NK-92 (cell line): Measurements from ENCODE around the gene CGN.
"Not testable (repeated sequence)": the region's sequence is repeated elsewhere in the genome, so short reads cannot be mapped to it uniquely, and the experiment has no call there.

Experiments used
- DNase-seq: peaks from one replicate; lab custom pipeline; 2025; ENCODE audit not compliant: unreplicated experiment; lab: John Stamatoyannopoulos, UW

Gene CGN

DNA sequence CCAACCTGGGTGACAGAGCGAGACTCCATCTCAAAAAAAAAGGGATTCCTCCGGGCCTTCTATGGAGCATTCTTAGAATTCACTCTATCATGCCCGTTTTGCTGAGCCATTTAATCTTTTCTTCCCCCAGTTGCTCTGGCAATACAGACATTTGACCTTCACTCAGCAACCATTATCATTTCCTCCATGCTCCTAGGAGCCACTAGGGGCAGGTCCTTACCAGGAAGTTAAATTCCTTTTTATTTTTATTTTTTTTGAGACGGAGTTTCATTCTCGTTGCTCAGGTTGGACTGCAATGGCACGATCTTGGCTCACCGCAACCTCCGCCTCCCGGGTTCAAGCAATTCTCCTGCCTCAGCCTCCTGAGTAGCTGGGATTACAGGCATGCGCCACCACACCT is 9.7 kb upstream of the CGN start:
- DNase-seq: no peak

DNA sequence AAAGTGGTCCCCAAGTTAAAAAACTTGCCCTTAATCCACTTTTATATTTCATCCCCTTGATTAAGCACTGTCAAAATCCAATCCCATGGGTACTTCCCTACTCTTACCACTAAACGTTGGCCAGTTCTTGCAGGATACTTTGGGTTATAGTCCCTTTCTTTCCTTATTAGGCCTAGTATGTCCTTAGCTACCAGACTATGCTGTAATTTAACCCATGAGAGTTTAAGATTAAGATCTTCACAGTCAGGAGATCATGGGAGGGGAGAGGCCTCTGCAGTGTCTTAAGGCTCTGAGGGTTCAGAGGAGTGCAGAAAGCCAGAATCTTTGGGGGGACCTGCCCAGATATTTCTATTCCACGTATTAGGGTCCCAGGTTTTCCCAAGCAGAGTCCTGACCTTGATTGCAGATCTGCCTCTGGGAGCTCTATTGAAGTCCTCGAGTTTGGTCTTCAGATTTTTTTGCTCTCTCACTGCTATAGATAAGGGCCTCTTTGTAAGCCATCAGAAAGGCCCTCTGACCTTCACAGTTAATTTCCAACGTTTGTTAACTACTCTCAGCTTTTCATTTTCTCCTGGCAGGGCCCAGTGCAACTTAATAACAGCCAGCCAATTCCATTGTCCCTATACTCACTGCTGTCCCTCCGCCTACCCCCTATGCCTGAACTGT is 9.0 kb upstream of the CGN start:
- no peak for DNase-seq

DNA sequence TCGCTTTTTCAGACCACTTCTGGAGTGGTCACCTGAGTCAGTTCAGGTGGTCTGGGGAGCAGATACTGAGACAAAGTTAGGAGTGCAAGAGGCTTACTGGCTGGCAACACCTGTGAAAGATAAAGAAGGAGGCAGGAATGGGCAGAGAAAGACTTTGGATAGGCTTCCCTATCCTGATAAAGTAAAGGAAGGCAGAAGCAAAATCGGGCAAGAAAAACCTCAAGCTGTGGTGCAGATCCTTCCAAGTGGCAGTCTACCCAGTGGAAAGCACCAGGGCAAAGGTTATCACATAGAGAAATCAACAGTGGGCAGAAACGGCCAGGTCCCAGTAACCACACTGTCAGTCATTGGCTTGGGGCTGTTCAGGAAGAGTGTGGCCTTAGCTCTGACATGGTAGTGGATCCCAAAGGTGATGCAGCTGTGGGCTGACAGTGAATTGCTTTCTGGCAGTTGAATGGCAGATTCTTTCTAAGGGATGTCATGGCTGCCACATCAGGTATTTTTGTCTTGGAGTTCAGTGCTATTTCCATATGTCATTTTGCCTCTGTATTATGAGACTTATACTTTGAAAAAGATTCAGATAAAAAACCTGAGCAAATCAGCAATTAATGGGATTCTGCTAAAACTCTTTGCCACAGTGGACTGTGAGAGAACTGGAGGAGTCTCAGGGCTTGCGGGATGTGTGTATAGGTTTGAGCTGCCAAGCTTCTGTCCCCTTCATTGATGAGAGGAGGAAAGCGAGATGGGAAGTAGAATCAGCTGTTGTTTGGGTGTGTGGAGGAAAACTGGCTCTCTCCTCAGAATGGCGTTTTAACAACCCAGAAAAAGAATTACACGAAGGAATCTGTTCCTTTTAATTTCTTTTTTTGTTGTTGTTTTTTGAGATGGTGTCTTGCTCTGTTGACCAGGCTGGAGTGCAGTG is 8.1 kb upstream of the CGN start:
- no peak for DNase-seq

DNA sequence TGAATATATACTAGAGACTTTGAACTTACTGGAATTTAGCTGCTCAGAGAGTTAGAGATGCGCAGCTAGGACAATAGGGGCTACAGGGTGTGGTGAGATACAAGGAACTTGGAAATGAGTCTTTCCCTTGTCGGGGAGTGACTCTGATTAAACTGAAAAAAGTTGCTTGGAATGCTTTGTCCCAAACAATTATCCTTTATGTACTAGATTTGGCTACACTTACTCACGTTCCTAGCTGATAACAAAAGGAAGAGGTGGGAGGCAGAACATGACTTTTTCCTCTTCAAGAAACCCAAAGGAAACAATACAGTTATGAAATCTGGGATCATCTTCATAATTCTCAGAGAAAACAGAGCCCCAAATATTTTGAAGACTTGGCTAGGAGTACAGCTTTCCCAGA is 6.9 kb upstream of the CGN start:
- no peak for DNase-seq

DNA sequence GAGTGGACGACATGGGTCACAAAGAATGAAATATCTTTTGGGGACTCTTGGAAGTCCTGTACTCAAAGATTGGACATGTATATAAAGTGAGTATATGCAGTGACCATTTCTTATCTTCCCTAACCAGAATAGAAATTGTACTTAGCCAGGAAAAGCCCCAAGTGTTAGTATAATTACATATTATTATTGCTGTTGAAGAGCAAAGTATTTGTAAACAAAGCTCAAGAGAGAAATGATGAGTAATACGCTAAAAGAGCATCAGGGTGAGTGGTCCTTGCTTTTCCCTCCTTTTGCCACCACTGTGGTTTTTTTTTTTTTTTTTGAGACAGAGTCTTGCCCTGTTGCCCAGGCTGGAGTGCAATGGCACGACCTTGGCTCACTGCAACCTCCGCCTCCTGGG is 6.4 kb upstream of the CGN start:
- DNase-seq: no peak

DNA sequence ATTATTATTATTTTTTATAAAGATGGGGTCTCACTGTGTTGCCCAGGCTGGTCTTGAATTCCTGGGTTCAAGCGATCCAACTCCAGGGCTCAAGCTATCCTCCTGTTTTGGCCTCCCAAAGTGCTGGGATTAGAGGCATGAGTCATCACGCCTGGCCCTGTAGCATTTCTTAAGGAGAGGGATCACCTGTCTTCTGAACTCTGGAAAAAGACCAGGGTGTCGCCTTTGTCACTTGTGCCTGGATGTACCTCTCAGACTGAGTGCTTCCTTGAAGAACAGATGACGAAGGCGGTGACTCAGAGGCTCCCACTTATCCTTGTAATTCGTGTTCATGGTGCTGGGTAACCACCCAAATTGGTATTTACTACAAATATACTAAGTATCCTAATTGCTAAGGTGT is 2.4 kb upstream of the CGN start:
- DNase-seq: no peak

DNA sequence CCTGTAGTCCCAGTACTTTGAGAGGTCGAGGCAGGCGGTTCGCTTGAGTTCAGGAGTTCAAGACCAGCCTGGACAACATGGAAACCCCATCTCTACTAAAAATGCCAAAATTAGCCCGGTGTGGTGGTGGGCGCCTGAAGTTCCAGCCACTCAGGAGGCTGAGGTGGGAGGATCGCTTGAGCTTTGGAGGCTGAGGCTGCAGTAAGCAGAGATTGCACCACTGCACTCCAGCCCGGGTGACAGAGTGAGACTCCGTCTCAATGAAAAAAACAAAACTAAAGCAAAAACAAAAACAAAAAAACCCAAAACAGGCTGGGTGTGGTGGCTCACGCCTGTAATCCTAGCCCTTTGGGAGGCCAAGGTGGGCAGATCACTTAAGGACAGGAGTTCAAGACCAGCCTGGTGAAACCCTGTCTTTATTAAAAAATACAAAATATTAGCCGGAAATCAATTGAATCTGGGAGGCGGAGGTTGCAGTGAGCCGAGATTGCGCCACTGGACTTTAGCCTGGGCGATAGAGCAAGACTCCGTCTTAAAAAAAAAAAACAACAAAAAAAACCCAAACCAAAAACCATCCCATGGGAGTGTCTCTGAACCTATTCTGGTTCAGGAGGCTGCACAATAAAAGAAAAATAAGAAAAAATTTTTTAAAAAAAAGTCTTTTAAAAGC is 1.7 kb upstream of the CGN start:
- no peak for DNase-seq

DNA sequence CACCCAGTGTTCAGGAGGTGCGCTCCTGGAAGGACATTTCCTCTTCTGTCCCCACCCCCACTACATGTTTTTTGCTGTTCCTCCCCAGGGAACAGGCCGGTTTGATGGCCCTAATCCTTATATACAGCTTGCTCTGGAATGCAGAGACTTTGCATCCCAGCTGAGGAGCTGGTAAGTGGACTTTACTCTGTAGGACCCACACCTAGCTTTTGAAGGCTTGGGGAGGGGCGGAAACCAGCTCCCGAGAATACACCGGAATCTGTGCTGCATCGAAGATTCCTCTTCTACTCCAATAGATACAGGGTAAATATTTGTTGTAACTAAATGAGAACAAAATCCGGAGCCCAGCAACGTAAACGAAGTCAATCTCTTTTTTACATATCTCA is 1.2 kb upstream of the CGN start:
- no peak for DNase-seq

DNA sequence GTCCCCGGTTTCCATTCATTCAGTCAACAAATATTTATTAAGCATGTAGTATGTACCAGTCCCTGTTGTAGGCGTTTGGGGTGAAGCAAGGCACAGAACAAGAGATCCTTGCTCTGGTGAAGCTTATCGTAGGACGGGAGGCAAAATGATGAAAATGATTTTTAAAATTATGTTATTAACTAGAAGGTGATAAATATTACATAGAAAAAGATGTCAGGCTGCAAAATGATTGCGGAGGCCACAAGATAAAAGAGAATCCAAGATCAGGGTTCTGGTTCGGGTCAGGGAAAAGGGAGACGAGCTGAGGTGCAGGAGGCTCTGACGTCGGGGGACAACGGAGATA is 602 bp upstream of the CGN start:
- DNase-seq: no peak

DNA sequence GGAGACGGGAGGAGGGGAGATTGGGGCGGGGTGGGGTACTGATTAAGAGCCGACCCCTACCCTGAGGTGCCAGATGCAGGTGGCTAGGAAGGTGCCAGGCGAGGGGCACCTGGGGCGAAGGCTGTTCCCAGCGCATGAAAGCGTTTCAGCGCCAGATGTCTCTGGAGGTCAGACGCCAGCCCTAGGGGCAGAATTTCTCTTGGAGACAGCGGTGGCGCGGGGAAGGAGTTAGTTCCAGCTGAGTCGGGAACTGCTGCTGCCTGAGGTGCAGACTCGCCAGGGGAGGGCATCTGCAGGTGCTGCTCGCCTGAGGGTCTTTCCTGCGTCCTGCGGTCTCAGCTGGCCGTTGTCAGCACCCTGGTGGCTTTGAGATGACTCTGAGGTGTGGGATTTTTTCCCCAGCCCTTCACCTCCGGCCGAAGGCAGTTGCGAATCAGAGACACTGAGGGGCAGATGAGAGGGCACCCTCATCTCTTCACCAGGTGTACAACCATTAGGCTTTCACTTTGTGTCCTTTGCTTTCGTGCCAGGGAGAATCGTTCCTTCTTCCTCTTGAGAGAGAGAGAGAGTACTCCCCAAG is 539 bp downstream of the CGN start:
- DNase-seq: no peak

DNA sequence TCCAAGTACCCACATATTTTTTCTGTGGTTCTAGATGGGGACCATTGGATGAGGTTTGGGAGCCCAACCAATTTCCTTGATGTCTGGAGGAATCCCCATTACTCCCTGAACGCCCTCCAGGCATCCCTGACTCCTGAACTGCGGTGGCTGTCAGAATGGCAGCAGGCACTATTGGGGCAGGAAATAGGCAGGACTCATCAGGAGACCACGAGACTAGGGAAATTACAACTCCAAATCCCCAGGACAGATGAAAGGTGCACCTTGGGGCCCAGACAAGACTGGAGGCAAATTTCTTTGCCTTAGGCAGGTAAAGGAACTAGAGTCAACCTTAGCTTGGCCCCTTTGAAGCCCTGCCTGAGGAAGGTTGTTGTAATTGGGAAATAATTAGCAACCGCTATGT is 1.1 kb downstream of the CGN start:
- no peak for DNase-seq

DNA sequence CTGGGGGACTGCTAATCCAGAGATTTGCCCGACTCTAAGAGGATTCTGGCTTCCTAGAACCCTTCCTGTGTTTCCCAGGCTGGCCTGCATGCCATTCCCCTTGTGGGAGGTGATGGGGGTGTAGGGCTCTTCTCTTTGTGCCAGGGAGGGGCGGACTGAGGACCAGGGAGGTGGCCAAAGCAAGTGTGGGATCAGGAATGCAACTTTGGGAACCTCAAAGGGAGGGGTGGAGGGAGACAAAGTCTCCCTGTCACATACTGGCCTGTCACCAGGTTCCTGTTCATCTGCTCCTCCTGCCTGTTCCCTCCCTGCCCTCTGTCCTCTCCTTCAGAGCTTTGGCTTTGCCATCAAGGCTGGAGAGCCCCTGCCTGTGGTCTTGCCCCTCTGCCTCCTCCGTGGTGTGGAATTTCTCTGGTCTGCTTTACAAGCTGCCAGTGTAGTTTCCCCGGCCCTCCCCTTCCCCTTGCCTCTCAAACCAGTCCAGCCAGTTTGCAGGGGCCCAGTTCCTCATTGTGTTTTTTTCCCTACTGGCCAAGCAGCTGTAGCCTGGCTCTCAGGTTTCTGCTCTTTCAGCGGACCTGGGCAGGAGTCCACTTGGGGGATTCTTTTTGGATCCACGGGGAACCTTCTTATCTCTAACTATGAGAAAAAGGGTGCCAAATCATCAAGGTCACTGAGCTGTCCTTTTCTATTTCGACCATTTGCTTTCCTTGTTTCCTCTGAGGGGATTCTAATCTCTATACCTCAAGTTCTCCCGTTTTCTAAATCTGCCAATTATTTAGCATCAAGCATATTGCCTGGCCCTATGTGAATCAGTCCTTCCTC is 1.8 kb downstream of the CGN start:
- DNase-seq: no peak

DNA sequence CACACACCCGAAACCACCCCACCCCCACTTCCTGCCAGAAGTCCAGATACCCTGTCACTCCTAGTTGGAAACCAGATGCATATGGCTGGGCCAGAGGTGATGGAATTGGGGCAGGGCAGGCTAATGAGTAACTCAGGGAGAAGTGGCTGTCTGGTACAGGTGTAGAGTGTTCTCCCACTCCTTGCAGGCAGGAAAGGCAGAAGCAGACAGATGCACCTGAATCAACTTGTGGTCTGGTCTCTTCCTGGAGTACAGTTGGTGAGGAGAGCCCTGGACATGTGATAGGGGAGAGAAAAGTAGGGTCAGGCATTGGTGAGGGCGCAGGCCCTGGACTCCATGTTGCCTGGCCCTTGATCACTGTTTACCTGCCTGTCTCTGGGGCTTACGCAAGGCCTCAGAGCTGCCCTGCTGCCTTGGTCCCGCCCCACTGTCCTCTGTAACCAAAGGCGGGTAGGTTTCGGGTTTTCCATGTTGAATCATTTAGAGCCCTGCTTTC is 2.5 kb downstream of the CGN start:
- DNase-seq: no peak

DNA sequence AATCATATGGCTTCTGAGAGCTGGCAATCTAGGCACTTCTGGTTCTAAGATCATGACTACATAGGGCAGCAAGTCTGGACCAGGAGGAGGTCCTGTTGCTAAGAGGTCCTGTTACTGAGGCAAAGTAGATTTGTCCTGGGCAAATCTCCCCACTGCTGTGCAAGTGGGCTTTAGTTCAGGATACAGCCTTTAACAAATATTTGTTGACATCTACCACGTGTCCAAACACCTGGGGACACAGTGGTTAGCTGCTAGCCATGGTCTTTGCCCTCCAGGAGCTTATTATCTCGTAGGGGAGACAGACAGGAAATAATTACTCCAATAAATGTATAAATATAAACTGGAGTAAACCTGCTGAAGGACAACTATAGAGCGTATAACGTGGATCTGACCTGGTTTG is 3.2 kb downstream of the CGN start:
- no peak for DNase-seq

DNA sequence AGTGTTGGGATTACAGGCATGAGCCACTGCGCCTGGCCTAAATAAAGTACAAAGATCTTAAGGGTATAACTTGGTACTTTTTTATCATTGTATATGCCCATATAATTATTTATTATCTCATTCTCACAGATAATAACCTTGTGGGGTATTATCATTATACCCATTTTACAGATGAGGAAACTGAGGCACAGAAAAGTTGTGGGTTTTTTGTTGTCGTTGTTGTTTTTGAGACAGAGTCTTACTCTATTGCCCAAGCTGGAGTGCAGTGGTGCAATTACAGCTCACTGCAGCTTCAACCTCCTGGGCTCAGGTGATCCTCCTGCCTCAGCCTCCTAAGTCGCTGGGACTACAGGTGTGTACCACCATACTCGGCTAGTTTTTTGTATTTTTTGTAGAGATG is 4.1 kb downstream of the CGN start:
- DNase-seq: no peak

DNA sequence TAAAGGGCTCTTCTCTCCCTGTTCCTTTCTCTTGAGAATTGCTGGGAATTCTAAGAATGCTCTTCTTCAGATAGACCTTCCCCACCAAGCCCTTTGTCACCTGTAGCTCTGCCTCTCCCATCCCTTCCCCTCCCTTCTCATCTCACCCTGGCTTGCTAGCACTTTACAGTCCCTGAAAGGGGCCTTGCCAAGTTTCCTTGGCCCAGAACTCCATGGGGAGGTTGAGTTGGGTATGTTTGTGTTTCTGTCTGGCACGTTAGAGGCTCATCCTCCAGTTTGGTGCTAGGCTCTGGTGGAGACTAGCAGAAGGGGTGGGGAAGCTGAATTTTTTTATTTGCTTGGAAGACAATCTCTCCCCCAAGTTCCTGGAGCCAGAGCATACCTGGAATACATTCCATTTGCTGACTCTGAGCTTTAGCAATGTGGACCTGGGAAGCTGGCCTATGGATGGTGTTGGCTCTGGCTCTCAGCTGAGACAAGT is 4.9 kb downstream of the CGN start:
- DNase-seq: no peak

DNA sequence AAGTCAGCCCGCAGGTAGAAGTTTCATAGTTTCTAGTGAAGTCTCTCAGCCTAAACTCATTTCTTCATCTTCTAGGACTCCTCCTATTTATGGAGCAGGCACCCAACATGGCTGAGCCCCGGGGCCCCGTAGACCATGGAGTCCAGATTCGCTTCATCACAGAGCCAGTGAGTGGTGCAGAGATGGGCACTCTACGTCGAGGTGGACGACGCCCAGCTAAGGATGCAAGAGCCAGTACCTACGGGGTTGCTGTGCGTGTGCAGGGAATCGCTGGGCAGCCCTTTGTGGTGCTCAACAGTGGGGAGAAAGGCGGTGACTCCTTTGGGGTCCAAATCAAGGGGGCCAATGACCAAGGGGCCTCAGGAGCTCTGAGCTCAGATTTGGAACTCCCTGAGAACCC is 7.2 kb downstream of the CGN start:
- no peak for DNase-seq

DNA sequence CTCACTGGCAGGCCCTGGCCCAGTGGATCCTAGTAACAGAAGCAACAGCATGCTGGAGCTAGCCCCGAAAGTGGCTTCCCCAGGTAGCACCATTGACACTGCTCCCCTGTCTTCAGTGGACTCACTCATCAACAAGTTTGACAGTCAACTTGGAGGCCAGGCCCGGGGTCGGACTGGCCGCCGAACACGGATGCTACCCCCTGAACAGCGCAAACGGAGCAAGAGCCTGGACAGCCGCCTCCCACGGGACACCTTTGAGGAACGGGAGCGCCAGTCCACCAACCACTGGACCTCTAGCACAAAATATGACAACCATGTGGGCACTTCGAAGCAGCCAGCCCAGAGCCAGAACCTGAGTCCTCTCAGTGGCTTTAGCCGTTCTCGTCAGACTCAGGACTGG is 7.7 kb downstream of the CGN start:
- no peak for DNase-seq

DNA sequence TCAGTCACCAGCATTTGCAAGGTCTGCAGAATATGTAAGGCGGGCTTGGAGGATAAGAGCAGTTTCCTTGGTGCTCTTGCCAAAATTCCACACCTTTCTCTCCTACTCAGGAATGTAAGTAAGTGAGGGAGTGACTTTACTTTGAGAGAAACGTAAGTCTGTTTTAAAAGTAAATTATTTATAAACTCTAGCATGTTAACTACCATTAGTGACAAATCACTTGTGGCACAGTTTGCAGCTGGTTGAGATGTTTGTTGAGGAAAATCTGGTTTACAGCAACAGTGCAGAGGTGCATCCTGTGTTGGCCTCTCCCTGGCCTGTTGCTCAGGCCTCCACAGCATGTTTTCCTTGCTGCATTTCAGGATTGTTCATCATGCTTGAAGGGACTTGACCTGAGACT is 8.5 kb downstream of the CGN start:
- no peak for DNase-seq

DNA sequence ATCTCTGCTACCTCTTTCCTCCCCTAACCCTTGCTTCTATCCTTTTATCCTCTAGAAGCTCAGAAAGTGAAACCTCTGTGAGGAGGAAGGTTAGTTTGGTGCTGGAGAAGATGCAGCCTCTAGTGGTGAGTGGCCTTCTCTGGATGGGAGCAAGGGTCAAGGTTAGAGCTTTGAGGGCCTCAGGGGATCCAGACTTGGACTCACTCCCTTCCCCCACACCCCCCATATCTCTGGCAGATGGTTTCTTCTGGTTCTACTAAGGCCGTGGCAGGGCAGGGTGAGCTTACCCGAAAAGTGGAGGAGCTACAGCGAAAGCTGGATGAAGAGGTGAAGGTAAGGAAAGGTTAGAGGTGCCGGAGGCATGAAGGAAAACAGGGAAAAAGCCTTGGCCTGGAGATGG is 9.2 kb downstream of the CGN start:
- no peak for DNase-seq

DNA sequence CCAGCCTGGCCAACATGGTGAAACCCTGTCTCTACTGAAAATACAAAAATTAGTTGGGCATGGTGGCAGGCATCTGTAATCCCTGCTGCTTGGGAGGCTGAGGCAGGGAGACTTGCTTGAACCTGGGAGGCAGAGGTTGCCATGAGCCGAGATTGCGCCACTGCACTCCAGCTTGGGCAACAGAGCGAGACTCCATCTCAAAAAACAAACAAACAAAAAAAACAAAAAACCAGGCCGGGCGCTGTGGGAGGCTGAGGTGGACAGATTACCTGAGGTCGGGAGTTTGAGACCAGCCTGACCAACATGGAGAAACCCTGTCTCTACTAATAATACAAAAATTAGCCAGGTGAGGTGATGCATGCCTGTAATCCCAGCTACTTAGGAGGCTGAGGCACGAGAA is 11.2 kb downstream of the CGN start:
- not testable (repeated sequence) for DNase-seq
